Myocyte (in vitro differentiated cells): ENCODE results near the gene PORCN. TPM values are rescaled to one million over a fixed set of nuclear protein-coding genes. Genes with fewer than 3 reads are reported as not detected.

ENCODE experiments used
- DNase-seq: peaks from one replicate; pipeline ENCODE4 v3.0.0-alpha.2; 2012; ENCODE audit warnings: low read depth
- polyA plus RNA-seq: library from polyadenylated mRNA; unstranded; fragments of >200 nt; gene quantifications from one replicate; pipeline ENCODE4 v1.2.1, GENCODE V29; 2012; ENCODE audit warnings: missing spikeins
- total RNA-seq: library from RNA; depleted of rRNA; stranded (reverse); fragments of >200 nt; gene quantifications from 2 replicates; pipeline ENCODE4 v1.2.3, GENCODE V29; 2014

Gene PORCN
- total RNA-seq = 33.1 and 34.2 TPM in 2 replicates
- polyA plus RNA-seq = 42.3 TPM

- peak; percentile 76 for DNase-seq
Observed at GRCh38 chrX:48508400-48509244, at the start of gene PORCN. Gene PORCN (plus strand): TSS chrX:48508992. CDS start chrX:48509821, 829 bp downstream.

- DNase-seq = no peak
Observed at GRCh38 chrX:48459483-48459882, 49.3 kb upstream of the PORCN start.

- no peak for DNase-seq
Observed at GRCh38 chrX:48460031-48460430, 48.8 kb upstream of the PORCN start.

GRCh38 chrX:48460606-48461005 lies 48.2 kb upstream of the PORCN start:
- no peak for DNase-seq

GRCh38 chrX:48461830-48462229 lies 47.0 kb upstream of the PORCN start:
- no peak for DNase-seq

GRCh38 chrX:48465336-48465933 lies 43.4 kb upstream of the PORCN start:
- peak; percentile 48 for DNase-seq

- no peak for DNase-seq
Observed at GRCh38 chrX:48466696-48467095, 42.1 kb upstream of the PORCN start.

- DNase-seq = no peak
Observed at GRCh38 chrX:48467281-48467761, 41.5 kb upstream of the PORCN start.

GRCh38 chrX:48468247-48468671 lies 40.5 kb upstream of the PORCN start:
- DNase-seq = no peak

- DNase-seq = no peak
Observed at GRCh38 chrX:48468693-48469691, 39.8 kb upstream of the PORCN start.

GRCh38 chrX:48470110-48470832 lies 38.5 kb upstream of the PORCN start, which contains the start of gene SLC38A5:
Gene SLC38A5 (minus strand): TSS chrX:48470260. CDS start chrX:48467924, 2,336 bp downstream.
- no peak for DNase-seq

GRCh38 chrX:48470833-48471118 lies 38.0 kb upstream of the PORCN start:
- no peak for DNase-seq

GRCh38 chrX:48471504-48471903 lies 37.3 kb upstream of the PORCN start:
- no peak for DNase-seq

GRCh38 chrX:48472225-48472624 lies 36.6 kb upstream of the PORCN start:
- no peak for DNase-seq

GRCh38 chrX:48472851-48473703 lies 35.7 kb upstream of the PORCN start:
- peak; percentile 47 for DNase-seq

- no peak for DNase-seq
Observed at GRCh38 chrX:48473704-48473990, 35.1 kb upstream of the PORCN start.

- DNase-seq = no peak
Observed at GRCh38 chrX:48474127-48474526, 34.7 kb upstream of the PORCN start.

GRCh38 chrX:48474581-48474980 lies 34.2 kb upstream of the PORCN start:
- no peak for DNase-seq

GRCh38 chrX:48475296-48475695 lies 33.5 kb upstream of the PORCN start:
- DNase-seq = no peak
